ENCODE data around the gene SSBP2. TPM values are rescaled to one million over a fixed set of nuclear protein-coding genes. Genes with fewer than 3 reads are reported as not detected.

The SSBP2 gene
- total RNA-seq, 1 donor from 2014 or later: 146 TPM

DNA sequence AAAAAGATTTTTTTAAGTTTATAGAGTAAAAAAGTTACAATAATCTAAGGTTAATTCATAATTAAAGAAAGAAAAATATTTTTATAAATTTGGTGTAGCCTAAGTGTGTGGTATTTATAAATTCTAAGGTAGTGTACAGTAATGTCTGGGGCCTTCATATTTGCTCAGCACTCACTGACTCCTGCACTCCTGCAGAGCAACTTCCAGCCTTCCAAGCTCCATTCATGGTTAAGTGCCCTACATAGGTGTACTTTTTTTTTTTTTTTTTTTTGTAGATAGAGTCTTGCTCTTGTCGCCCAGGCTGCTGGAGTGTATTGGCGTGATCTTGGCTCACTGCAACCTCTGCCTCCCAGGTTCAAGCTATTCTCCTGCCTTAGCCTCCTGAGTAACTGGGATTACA is 367.0 kb downstream of the SSBP2 start:
- H3K27me3 Mint-ChIP-seq (ENCODE audit: unreplicated experiment): no peaks in the 10 kb centered on the region
- no peak for TF ChIP-seq CTCF (IDR thresholded peaks at IDR 0.05; ENCODE audit: partially characterized antibody, unreplicated experiment)
- DNase-seq: no peak
- no peaks in the 10 kb centered on the region for H3K36me3 Mint-ChIP-seq (ENCODE audit: unreplicated experiment)
- H3K4me1 Mint-ChIP-seq (ENCODE audit: low read depth, unreplicated experiment): no peaks in the 10 kb centered on the region
- no peak overlapping the region for H3K4me3 Mint-ChIP-seq (ENCODE audit: unreplicated experiment)
- H3K27ac Mint-ChIP-seq (ENCODE audit: unreplicated experiment): no peak overlapping the region
- no peaks in the 10 kb centered on the region for H3K9me3 Mint-ChIP-seq (ENCODE audit: unreplicated experiment)

DNA sequence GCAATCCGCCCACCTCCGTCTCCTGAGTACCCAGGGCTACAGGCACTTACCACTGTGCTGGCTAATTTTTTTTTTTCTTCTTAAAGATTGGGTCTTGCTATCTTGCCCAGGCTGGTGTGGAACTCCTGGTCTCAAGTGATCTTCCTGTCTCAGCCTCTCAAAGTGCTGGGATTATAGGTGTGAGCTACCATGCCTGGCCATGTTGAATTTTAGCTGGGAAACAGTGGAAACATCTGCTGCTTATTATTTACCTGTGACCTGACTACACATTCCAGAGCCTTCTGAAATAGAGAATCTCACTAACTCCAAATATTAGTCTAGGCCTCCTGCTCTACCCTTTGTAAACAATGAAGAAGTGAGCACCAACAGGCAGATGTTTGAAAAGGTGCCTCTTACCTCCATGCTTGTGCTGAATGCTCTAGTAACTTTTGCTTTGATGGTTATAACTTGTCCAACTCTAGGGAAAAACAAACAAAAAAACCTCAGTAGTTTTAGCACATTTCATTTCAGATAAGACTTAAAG is 379.5 kb downstream of the SSBP2 start:
- no peak for TF ChIP-seq CTCF (IDR thresholded peaks at IDR 0.05; ENCODE audit: partially characterized antibody, unreplicated experiment)
- Mint-ChIP-seq H3K4me3 (ENCODE audit: unreplicated experiment) (no peak overlapping the region), H3K27me3 (ENCODE audit: unreplicated experiment) (peaks cover 1% of the 10 kb centered on the region), H3K9me3 (ENCODE audit: unreplicated experiment) (no peaks in the 10 kb centered on the region), H3K36me3 (ENCODE audit: unreplicated experiment) (no peaks in the 10 kb centered on the region), H3K4me1 (ENCODE audit: low read depth, unreplicated experiment) (no peaks in the 10 kb centered on the region), H3K27ac (ENCODE audit: unreplicated experiment) (no peak overlapping the region)
- no peak for DNase-seq

DNA sequence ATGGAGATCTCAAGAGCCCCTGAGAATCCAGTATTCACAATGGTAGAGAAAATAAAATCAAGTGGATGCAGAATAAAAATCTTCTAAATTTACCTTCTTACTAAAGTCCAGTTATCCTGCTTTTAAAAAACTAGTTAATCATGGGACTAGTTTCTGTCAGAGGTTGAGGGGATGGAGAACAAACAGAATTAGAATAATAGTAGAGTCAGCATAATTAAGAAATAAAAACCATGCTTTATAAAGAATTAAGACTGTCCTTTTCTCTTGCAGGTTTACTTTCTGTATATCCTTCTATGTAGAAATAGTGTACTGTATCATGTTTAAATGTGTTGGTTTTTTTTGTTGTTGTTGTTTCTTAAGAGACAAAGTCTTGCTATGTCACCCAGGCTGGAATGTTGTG is 380.0 kb downstream of the SSBP2 start:
- no peak overlapping the region for H3K4me3 Mint-ChIP-seq (ENCODE audit: unreplicated experiment)
- H3K27ac Mint-ChIP-seq (ENCODE audit: unreplicated experiment): no peak overlapping the region
- peaks cover 1% of the 10 kb centered on the region for H3K27me3 Mint-ChIP-seq (ENCODE audit: unreplicated experiment)
- no peaks in the 10 kb centered on the region for H3K9me3 Mint-ChIP-seq (ENCODE audit: unreplicated experiment)
- H3K36me3 Mint-ChIP-seq (ENCODE audit: unreplicated experiment): no peaks in the 10 kb centered on the region
- no peak for DNase-seq
- TF ChIP-seq CTCF (IDR thresholded peaks at IDR 0.05; ENCODE audit: partially characterized antibody, unreplicated experiment): no peak
- H3K4me1 Mint-ChIP-seq (ENCODE audit: low read depth, unreplicated experiment): no peaks in the 10 kb centered on the region

DNA sequence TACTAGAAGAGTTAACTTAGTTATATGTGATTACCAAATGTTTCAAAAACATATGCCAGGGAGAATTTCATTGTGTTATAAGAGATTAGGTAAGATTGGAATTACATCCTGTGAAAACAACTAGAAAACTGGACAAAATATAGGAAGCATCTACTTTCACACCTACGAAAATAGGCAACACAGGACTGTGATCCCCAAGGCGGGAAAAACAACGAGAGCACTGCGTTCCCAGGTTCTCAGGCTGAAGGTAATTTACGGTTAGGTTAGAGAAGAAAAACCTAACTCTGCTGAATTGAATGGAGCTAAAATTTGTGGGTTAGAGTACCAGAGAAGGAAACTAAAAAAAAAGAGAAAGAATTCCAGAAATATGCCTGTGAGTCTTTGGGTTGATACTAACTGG is 385.4 kb downstream of the SSBP2 start:
- no peak for TF ChIP-seq CTCF (IDR thresholded peaks at IDR 0.05; ENCODE audit: partially characterized antibody, unreplicated experiment)
- Mint-ChIP-seq H3K27me3 (ENCODE audit: unreplicated experiment) (no peaks in the 10 kb centered on the region), H3K36me3 (ENCODE audit: unreplicated experiment) (no peaks in the 10 kb centered on the region), H3K4me1 (ENCODE audit: low read depth, unreplicated experiment) (no peaks in the 10 kb centered on the region), H3K4me3 (ENCODE audit: unreplicated experiment) (no peak overlapping the region), H3K27ac (ENCODE audit: unreplicated experiment) (no peak overlapping the region), H3K9me3 (ENCODE audit: unreplicated experiment) (no peaks in the 10 kb centered on the region)
- no peak for DNase-seq

DNA sequence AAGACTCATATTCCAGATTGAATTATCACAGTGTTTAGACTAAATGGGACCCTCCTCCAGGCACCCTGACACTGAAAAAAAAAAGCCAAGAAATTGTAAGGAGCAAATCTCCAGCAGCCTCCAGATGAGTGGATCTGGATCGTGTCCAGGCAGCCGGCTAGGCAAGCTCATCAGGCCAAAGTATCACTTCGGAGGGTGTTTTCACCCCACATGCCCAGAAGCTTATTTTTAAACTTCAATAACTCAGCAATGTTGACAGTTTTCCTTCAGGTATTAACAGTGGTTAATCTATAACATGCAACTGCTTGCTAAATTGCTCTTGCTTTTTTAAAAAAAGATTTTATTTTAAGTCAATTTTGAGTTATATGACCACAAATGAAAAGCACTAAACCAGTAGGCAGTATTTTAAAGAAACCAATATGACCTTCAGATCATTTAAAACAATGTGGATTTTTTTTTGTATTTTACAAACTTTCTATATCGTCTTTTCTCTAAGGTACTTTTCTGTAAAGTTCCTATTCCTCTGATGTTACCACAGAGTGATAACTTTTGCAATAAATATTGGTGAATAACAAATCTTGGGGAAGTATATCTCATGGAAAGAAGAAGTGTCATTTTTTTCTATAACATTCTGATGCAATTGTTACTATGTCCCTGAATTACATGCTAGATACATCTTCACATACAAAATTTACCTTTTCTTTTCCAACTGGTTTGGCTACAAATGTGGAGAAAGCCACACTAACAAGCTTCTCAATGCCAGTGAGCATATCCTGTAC is 387.6 kb downstream of the SSBP2 start:
- Mint-ChIP-seq H3K9me3 (ENCODE audit: unreplicated experiment) (no peaks in the 10 kb centered on the region), H3K36me3 (ENCODE audit: unreplicated experiment) (no peaks in the 10 kb centered on the region), H3K4me3 (ENCODE audit: unreplicated experiment) (no peak overlapping the region), H3K4me1 (ENCODE audit: low read depth, unreplicated experiment) (no peaks in the 10 kb centered on the region), H3K27ac (ENCODE audit: unreplicated experiment) (no peak overlapping the region), H3K27me3 (ENCODE audit: unreplicated experiment) (no peaks in the 10 kb centered on the region)
- DNase-seq: no peak
- TF ChIP-seq CTCF (IDR thresholded peaks at IDR 0.05; ENCODE audit: partially characterized antibody, unreplicated experiment): no peak
